K562 (cell line): ENCODE data around the gene PBXIP1. TPM values are rescaled to one million over a fixed set of nuclear protein-coding genes. Genes with fewer than 3 reads are reported as not detected.

Experiments
- ATAC-seq: fragments of 200-7000 bp; cut with Tn5 transposase; 3 replicates; pipeline ENCODE4 v1.9.1; 2020; ENCODE audit warnings: moderate library complexity
- BruUV-seq: library from RNA; stranded (reverse); fragments of 400-500 nt; replicated peaks from 2 replicates; lab custom pipeline; 2021; lab: Mats Ljungman, UMichigan
- CTCF ChIA-PET: fragments of 300-600 bp; formaldehyde crosslinking; extraction: SDS; loops from one replicate; lab custom pipeline; 2021; ENCODE audit warnings: low intra/inter-chr PET ratio; lab: Yijun Ruan, JAX
- POLR2A ChIA-PET: fragments of 300-600, 350-650 bp; sonication (Branson Sonifier 250); formaldehyde crosslinking; extraction: SDS; loops from one replicate; lab custom pipeline; 2021; ENCODE audit warnings: antibody characterized with exemption, inconsistent platforms; lab: Yijun Ruan, JAX
- DNase-seq, 4 experiments: peaks; one replicate each; pipeline versions ENCODE4 v3.0.0 to v3.0.0-alpha.2; 2011 to 2018; ENCODE audit warnings: low spot score in 3 of 4, mixed read lengths in 3 of 4; ENCODE audit errors: extremely low read depth in 1 of 4
- FAIRE-seq: peaks from 2 replicates; lab custom pipeline; 2011; peaks lifted over from hg19 to GRCh38; lab: Jason Lieb, UNC
- H2AFZ ChIP-seq: 2 replicates; pipeline ENCODE4 v1.6.0; 2011; ENCODE audit warnings: low read depth, low read length, control low read depth, inconsistent platforms
- H3K27ac ChIP-seq: fragments of 200-600 bp; 3 replicates; pipeline ENCODE4 v1.8.0; 2011; ENCODE audit warnings: low read depth, mild to moderate bottlenecking, control low read depth, inconsistent platforms, low read length, moderate library complexity, mixed read lengths; ENCODE audit errors: extremely low read depth
- H3K27me3 ChIP-seq, 2 experiments: fragments of 300-600 bp in 1 of 2; 2 replicates in 1 of 2; 3 replicates in 1 of 2; pipeline versions ENCODE4 v1.6.0 to v1.8.0; 2011; ENCODE audit warnings: inconsistent platforms in 2 of 2, low read length in 2 of 2, mild to moderate bottlenecking in 1 of 2, mixed read lengths in 1 of 2, moderate library complexity in 1 of 2; ENCODE audit not compliant: control insufficient read depth in 2 of 2, insufficient read depth in 2 of 2
- H3K36me3 ChIP-seq: fragments of 300-600 bp; 3 replicates; pipeline ENCODE4 v1.8.0; 2011; ENCODE audit warnings: mild to moderate bottlenecking, low read length, inconsistent platforms; ENCODE audit not compliant: control insufficient read depth, insufficient read depth
- H3K4me1 ChIP-seq, 2 experiments: fragments of 200-600 bp in 1 of 2; replicated peaks in 1 of 2; 2 replicates in 1 of 2; 3 replicates in 1 of 2; pipeline versions ENCODE4 v1.5.1 to v1.8.0; 2011; ENCODE audit warnings: inconsistent platforms in 2 of 2, low read length in 2 of 2, mild to moderate bottlenecking in 1 of 2, mixed read lengths in 1 of 2, moderate library complexity in 1 of 2; ENCODE audit not compliant: control insufficient read depth in 2 of 2, insufficient read depth in 2 of 2
- H3K4me2 ChIP-seq: 2 replicates; pipeline ENCODE4 v1.6.1; 2011; ENCODE audit warnings: low read length, control low read depth, inconsistent platforms, mixed read lengths; ENCODE audit not compliant: insufficient read depth
- H3K4me3 ChIP-seq: fragments of 200-600 bp; sonication (generic), shearing (Covaris generic); 2 replicates; pipeline ENCODE4 v1.5.1; 2016; ENCODE audit warnings: control low read depth, inconsistent platforms
- H3K79me2 ChIP-seq: fragments of 200-600 bp; 3 replicates; pipeline ENCODE4 v1.8.0; 2011; ENCODE audit warnings: low read length, inconsistent platforms; ENCODE audit not compliant: control insufficient read depth, insufficient read depth
- H3K9ac ChIP-seq, 2 experiments: 2 replicates each; pipeline versions ENCODE4 v1.6.0 to v1.6.1; 2011; ENCODE audit warnings: low read depth in 2 of 2, low read length in 2 of 2, control low read depth in 1 of 2, inconsistent platforms in 1 of 2, mild to moderate bottlenecking in 1 of 2, mixed read lengths in 1 of 2; ENCODE audit not compliant: insufficient read depth in 1 of 2
- H3K9me1 ChIP-seq: one replicate; pipeline ENCODE4 v1.6.0; 2011; ENCODE audit warnings: inconsistent platforms, mild to moderate bottlenecking, low read length, moderate library complexity; ENCODE audit not compliant: control insufficient read depth, insufficient read depth
- H3K9me3 ChIP-seq: replicated peaks from 2 replicates; pipeline ENCODE4 v1.5.1; 2011; ENCODE audit warnings: low read depth, low read length, inconsistent platforms; ENCODE audit not compliant: control insufficient read depth, insufficient read depth
- H4K20me1 ChIP-seq: replicated peaks from 2 replicates; pipeline ENCODE4 v1.6.1; 2011; ENCODE audit warnings: low read length, inconsistent platforms, mixed read lengths; ENCODE audit not compliant: control insufficient read depth, insufficient read depth
- CSDE1 ChIP-seq, 2 experiments: fragments of 450-650 bp; IDR thresholded peaks; 2 replicates each; pipeline ENCODE4 v1.6.1; 2016; ENCODE audit warnings: mild to moderate bottlenecking in 1 of 2
- FOXP4 ChIP-seq: sonication (generic); formaldehyde crosslinking; IDR thresholded peaks from 2 replicates; pipeline ENCODE4 v1.8.0; 2022; ENCODE audit warnings: mild to moderate bottlenecking, missing genetic modification reagents, borderline replicate concordance
- GABPA ChIP-seq: fragments of 200-800 bp; sonication (Bioruptor generic); conservative IDR thresholded peaks from 2 replicates; pipeline ENCODE4 v1.6.1; 2016; ENCODE audit warnings: low read depth, missing genetic modification characterization, missing compliant biosample characterization
- HDAC1 ChIP-seq, 2 experiments: fragments of 450-650 bp; IDR thresholded peaks; 2 replicates each; pipeline ENCODE4 v1.6.1; 2016 to 2017; ENCODE audit warnings: inconsistent platforms in 1 of 2, mild to moderate bottlenecking in 1 of 2, moderate library complexity in 1 of 2
- ILK ChIP-seq: fragments of 450-650 bp; IDR thresholded peaks from 2 replicates; pipeline ENCODE4 v1.6.1; 2016; ENCODE audit warnings: missing genetic modification characterization, low read depth, mild to moderate bottlenecking, missing compliant biosample characterization, moderate library complexity, borderline replicate concordance
- NFATC3 ChIP-seq: fragments of 450-650 bp; IDR thresholded peaks from 2 replicates; pipeline ENCODE4 v1.6.1; 2017; ENCODE audit warnings: mild to moderate bottlenecking
- NFRKB ChIP-seq: fragments of 450-650 bp; IDR thresholded peaks from 2 replicates; pipeline ENCODE4 v1.6.1; 2016; ENCODE audit warnings: low read depth
- NUFIP1 ChIP-seq: fragments of 450-650 bp; IDR thresholded peaks from 2 replicates; pipeline ENCODE4 v1.6.1; 2018; ENCODE audit not compliant: partially characterized antibody
- POU5F1 ChIP-seq: fragments of 150-350 bp; IDR thresholded peaks from 2 replicates; pipeline ENCODE4 v1.6.1; 2014; ENCODE audit warnings: borderline replicate concordance, low read length, low read depth, mild to moderate bottlenecking; ENCODE audit not compliant: partially characterized antibody
- ZNF277 ChIP-seq: fragments of 250-450 bp; sonication (Bioruptor Pico); IDR thresholded peaks from 2 replicates; pipeline ENCODE4 v1.8.0; 2022; ENCODE audit warnings: inconsistent platforms, mild to moderate bottlenecking, moderate library complexity, borderline replicate concordance
- WGBS: fragments of 100-300 bp; shearing (Covaris generic); methylation state at CpG from one replicate; pipeline ENCODE4 v1.1.6; 2016; ENCODE audit warnings: low coverage, mixed read lengths; ENCODE audit not compliant: insufficient coverage; ENCODE audit errors: missing lambda C conversion rate; 5-methylcytosine and 5-hydroxymethylcytosine counted together
- in situ Hi-C: fragments of 300-500 bp; cut with MboI; formaldehyde crosslinking; loops from 4 replicates; pipeline ENCODE4 v1.15.0; 2018; ENCODE audit warnings: inconsistent platforms, mixed read lengths
- intact Hi-C: fragments of 100-400 bp; cut with micrococcal nuclease; formaldehyde crosslinking; loops from 2 replicates; pipeline ENCODE4 v1.14.2; 2022
- polyA plus RNA-seq, 8 experiments: library from polyadenylated mRNA; depleted of rRNA in 4 of 8; stranded (reverse) in 5 of 8; unstranded in 3 of 8; fragments of >200 nt; fragmentation: Nextera tagmentation in 2 of 8; fragmentation: Illumina TruSeq in 1 of 8; extraction: Ambion mirVana in 2 of 8; extraction: Trizol in 1 of 8; gene quantifications; 2 replicates each; pipeline versions ENCODE4 v1.2.1 to v1.2.3, GENCODE V29; 2011 to 2014; ENCODE audit warnings: inconsistent platforms in 1 of 8, missing spikeins in 1 of 8
- total RNA-seq, 7 experiments: library from RNA; depleted of rRNA in 6 of 7; stranded (reverse); fragments of >200 nt in 6 of 7; fragmentation: Illumina TruSeq in 2 of 7; extraction: Trizol in 2 of 7; gene quantifications; 2 replicates each; pipeline versions ENCODE4 v1.2.1 to v1.2.3, GENCODE V29; 2011 to 2021; ENCODE audit warnings: low replicate concordance in 1 of 7
- TF ChIP-seq, protein P1 (sequence below): fragments of 250-450 bp; sonication (Bioruptor Pico); IDR thresholded peaks from 2 replicates; pipeline ENCODE4 v1.4.0; 2020; ENCODE audit warnings: mild to moderate bottlenecking, moderate library complexity
- TF ChIP-seq, protein P2 (sequence below): IDR thresholded peaks from 2 replicates; pipeline ENCODE4 v1.6.1; 2012; ENCODE audit warnings: low read depth, low read length, improper control_type of control experiment, borderline replicate concordance
- TF ChIP-seq, protein P3 (sequence below): fragments of 450-650 bp; formaldehyde crosslinking; IDR thresholded peaks from 2 replicates; pipeline ENCODE4 v1.4.0; 2020; ENCODE audit warnings: mild to moderate bottlenecking, moderate library complexity

PBXIP1 gene
- total and polyA plus RNA-seq, 9 of the 15 experiments (the other 6 are each of a cell fraction or from before 2014, with no cell fraction given): 0.13 to 8.3 (median 5.8) TPM

DNA sequence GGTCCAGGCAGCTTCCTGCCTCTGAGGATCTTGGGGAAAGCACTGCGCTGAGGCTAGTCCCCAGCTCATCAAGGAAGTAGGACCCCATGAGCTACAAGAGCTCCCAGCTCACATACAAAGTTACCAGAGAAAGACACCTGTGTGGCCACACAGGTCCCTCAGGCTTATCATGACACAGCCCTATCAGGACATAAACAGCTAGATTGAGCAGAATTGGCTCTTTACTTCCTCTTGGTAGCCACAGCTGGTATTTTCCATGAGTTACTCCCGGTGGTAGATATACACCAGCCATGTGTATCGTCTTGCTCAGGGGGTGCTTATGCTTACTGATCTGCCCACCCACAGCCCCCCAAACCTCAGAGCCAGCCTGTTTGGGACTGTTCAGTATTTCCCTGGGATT, 38.7 kb upstream of the PBXIP1 start:
- Histone ChIP-seq H3K27me3 (no peaks in the 10 kb centered on the region), H3K9ac (peak overlapping the region; percentile 19 to 71; a peak in 3 of 4 replicates), H3K27ac (peak overlapping the region; percentile 73), H2AFZ (peak overlapping the region; percentile 47), H4K20me1 (no peaks in the 10 kb centered on the region), H3K4me1 (peaks cover 43 to 48% of the 10 kb centered on the region in 2 experiments), H3K79me2 (peaks cover 2% of the 10 kb centered on the region; the same call in 2 of the 3 replicates), H3K9me1 (peaks cover 6% of the 10 kb centered on the region), H3K4me3 (no peak overlapping the region), H3K36me3 (peaks cover 20% of the 10 kb centered on the region; the same call in 2 of the 3 replicates), H3K4me2 (peak overlapping the region; percentile 47; the same call in 1 of the 2 replicates), H3K9me3 (no peaks in the 10 kb centered on the region)
- in situ Hi-C loops: no loop called here
- POLR2A ChIA-PET: interaction anchor here (0.6 to 8.2 kb wide), 12 partner anchors 10 to 838 kb away, joined by 3 to 80 read pairs (median 6); partner anchors contain the start of genes ADAM15, CKS1B, FLAD1 and PBXIP1
- no TSS peak for BruUV-seq
- CTCF ChIA-PET: interaction anchor here (0.9 kb wide), 1 partner anchor 39 kb away, joined by 4 read pairs; the partner anchor contains the start of gene PBXIP1
- ATAC-seq: peak; percentile 5; the same call in 2 of the 3 replicates
- intact Hi-C loops: loop anchor here (2.0 kb wide), 1 partner anchor 40 kb away; no protein-coding TSS in a partner anchor
- no peak for FAIRE-seq
- DNase-seq: peak in 1 of 4 experiments; percentile 45
- WGBS: 10% methylated on average over 3 of the region's 3 CpGs
- no peak for TF ChIP-seq NFRKB
- TF ChIP-seq, protein P1, sequence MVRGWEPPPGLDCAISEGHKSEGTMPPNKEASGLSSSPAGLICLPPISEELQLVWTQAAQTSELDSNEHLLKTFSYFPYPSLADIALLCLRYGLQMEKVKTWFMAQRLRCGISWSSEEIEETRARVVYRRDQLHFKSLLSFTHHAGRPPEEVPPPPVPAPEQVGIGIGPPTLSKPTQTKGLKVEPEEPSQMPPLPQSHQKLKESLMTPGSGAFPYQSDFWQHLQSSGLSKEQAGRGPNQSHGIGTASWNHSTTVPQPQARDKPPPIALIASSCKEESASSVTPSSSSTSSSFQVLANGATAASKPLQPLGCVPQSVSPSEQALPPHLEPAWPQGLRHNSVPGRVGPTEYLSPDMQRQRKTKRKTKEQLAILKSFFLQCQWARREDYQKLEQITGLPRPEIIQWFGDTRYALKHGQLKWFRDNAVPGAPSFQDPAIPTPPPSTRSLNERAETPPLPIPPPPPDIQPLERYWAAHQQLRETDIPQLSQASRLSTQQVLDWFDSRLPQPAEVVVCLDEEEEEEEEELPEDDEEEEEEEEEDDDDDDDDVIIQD (CRISPR knock-in tag): no peak
- no peak for TF ChIP-seq GABPA (tag)
- no peak for TF ChIP-seq FOXP4 (CRISPR knock-in tag)
- no peak for TF ChIP-seq CSDE1 (IDR thresholded peaks at IDR 0.05)
- TF ChIP-seq NUFIP1: no peak
- no peak for TF ChIP-seq NFATC3
- no peak for TF ChIP-seq ZNF277
- TF ChIP-seq, protein P2, sequence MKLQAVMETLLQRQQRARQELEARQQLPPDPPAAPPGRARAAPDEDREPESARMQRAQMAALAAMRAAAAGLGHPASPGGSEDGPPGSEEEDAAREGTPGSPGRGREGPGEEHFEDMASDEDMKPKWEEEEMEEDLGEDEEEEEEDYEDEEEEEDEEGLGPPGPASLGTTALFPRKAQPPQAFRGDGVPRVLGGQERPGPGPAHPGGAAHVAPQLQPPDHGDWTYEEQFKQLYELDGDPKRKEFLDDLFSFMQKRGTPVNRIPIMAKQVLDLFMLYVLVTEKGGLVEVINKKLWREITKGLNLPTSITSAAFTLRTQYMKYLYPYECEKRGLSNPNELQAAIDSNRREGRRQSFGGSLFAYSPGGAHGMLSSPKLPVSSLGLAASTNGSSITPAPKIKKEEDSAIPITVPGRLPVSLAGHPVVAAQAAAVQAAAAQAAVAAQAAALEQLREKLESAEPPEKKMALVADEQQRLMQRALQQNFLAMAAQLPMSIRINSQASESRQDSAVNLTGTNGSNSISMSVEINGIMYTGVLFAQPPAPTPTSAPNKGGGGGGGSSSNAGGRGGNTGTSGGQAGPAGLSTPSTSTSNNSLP: no peak
- TF ChIP-seq, protein P3, sequence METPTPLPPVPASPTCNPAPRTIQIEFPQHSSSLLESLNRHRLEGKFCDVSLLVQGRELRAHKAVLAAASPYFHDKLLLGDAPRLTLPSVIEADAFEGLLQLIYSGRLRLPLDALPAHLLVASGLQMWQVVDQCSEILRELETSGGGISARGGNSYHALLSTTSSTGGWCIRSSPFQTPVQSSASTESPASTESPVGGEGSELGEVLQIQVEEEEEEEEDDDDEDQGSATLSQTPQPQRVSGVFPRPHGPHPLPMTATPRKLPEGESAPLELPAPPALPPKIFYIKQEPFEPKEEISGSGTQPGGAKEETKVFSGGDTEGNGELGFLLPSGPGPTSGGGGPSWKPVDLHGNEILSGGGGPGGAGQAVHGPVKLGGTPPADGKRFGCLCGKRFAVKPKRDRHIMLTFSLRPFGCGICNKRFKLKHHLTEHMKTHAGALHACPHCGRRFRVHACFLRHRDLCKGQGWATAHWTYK (CRISPR knock-in tag): no peak
- 0 out of 4 replicates have a peak, but pooled peaks of 1 of the 2 experiments have one; percentile 13 for TF ChIP-seq HDAC1 (IDR thresholded peaks at IDR 0.05)
- no peak for TF ChIP-seq POU5F1
- TF ChIP-seq ILK (tag): no peak
